PC-9 (cell line): Measurements from ENCODE around the gene IL1RL2. TPM values are rescaled to one million over a fixed set of nuclear protein-coding genes. Genes with fewer than 3 reads are reported as not detected.

Experiments
- BruUV-seq: library from RNA; stranded (reverse); fragments of 400-500 nt; replicated peaks from 2 replicates; lab custom pipeline; 2021; lab: Mats Ljungman, UMichigan
- CTCF ChIA-PET: fragments of 300-600 bp; sonication (Branson Sonifier 250); formaldehyde crosslinking; loops from one replicate; lab custom pipeline; 2022; ENCODE audit warnings: antibody characterized with exemption; lab: Charles Lee
- POLR2A ChIA-PET: fragments of 300-600 bp; sonication (Branson Sonifier 250); formaldehyde crosslinking; loops from one replicate; lab custom pipeline; 2022; ENCODE audit warnings: antibody characterized with exemption; ENCODE audit not compliant: unreplicated experiment; lab: Charles Lee
- DNase-seq, 2 experiments: peaks; one replicate each; pipeline versions ENCODE4 v3.0.0 to v3.0.0-alpha.2; 2015 to 2022; ENCODE audit warnings: mixed read lengths in 1 of 2
- H2AFZ ChIP-seq: fragments of 200-600 bp; sonication (generic); 2 replicates; pipeline ENCODE4 v1.8.1; 2017; ENCODE audit warnings: antibody characterized with exemption
- H3F3A ChIP-seq: fragments of 200-600 bp; sonication (generic); 2 replicates; pipeline ENCODE4 v1.8.1; 2017; ENCODE audit warnings: antibody characterized with exemption, mild to moderate bottlenecking, low read depth; ENCODE audit not compliant: insufficient read depth
- H3K27ac ChIP-seq: fragments of 200-600 bp; sonication (generic); 2 replicates; pipeline ENCODE4 v1.6.1; 2016; ENCODE audit warnings: mixed run types
- H3K27me3 ChIP-seq: fragments of 200-600 bp; sonication (generic); 2 replicates; pipeline ENCODE4 v1.6.1; 2016; ENCODE audit warnings: low read depth, mixed run types; ENCODE audit not compliant: insufficient read depth
- H3K36me3 ChIP-seq: fragments of 200-600 bp; sonication (generic); 2 replicates; pipeline ENCODE4 v1.6.1; 2016; ENCODE audit warnings: low read depth, mixed run types
- H3K4me1 ChIP-seq: fragments of 200-600 bp; sonication (generic); replicated peaks from 2 replicates; pipeline ENCODE4 v1.6.1; 2016; ENCODE audit warnings: mixed run types; ENCODE audit not compliant: insufficient read depth
- H3K4me2 ChIP-seq: fragments of 200-600 bp; sonication (generic); 2 replicates; pipeline ENCODE4 v1.6.1; 2017; ENCODE audit warnings: mixed run types
- H3K4me3 ChIP-seq: fragments of 200-600 bp; sonication (generic); 2 replicates; pipeline ENCODE4 v1.6.1; 2016; ENCODE audit warnings: mixed run types
- H3K79me2 ChIP-seq: fragments of 200-600 bp; sonication (generic); 2 replicates; pipeline ENCODE4 v1.6.1; 2017; ENCODE audit warnings: low read depth, mixed run types
- H3K9me2 ChIP-seq: fragments of 200-600 bp; sonication (generic); 2 replicates; pipeline ENCODE4 v1.8.1; 2017; ENCODE audit warnings: mild to moderate bottlenecking; ENCODE audit not compliant: insufficient read depth
- H3K9me3 ChIP-seq: fragments of 200-600 bp; sonication (generic); 2 replicates; pipeline ENCODE4 v1.8.1; 2016; ENCODE audit warnings: low read depth; ENCODE audit not compliant: insufficient read depth
- H4K20me1 ChIP-seq: fragments of 200-600 bp; sonication (generic); 2 replicates; pipeline ENCODE4 v1.8.1; 2017; ENCODE audit not compliant: insufficient read depth
- EZH2 ChIP-seq: fragments of 200-600 bp; sonication (generic); IDR thresholded peaks from 2 replicates; pipeline ENCODE4 v1.8.0; 2017; ENCODE audit warnings: antibody characterized with exemption, low read depth
- intact Hi-C: fragments of 100-400 bp; cut with micrococcal nuclease; formaldehyde crosslinking; loops from one replicate; pipeline ENCODE4 v1.10.0; 2022; ENCODE audit not compliant: unreplicated experiment
- total RNA-seq: library from RNA; stranded (reverse); gene quantifications from 2 replicates; pipeline ENCODE4 v1.2.3, GENCODE V29; 2021
- TF ChIP-seq, protein P1 (sequence below): fragments of 200-600 bp; sonication (generic); conservative IDR thresholded peaks from 2 replicates; pipeline ENCODE4 v1.6.1; 2017; ENCODE audit warnings: mixed run types, antibody characterized with exemption, mild to moderate bottlenecking, moderate library complexity

The IL1RL2 gene
- total RNA-seq, 1 experiment from 2014 or later = 1.9 TPM

DNA sequence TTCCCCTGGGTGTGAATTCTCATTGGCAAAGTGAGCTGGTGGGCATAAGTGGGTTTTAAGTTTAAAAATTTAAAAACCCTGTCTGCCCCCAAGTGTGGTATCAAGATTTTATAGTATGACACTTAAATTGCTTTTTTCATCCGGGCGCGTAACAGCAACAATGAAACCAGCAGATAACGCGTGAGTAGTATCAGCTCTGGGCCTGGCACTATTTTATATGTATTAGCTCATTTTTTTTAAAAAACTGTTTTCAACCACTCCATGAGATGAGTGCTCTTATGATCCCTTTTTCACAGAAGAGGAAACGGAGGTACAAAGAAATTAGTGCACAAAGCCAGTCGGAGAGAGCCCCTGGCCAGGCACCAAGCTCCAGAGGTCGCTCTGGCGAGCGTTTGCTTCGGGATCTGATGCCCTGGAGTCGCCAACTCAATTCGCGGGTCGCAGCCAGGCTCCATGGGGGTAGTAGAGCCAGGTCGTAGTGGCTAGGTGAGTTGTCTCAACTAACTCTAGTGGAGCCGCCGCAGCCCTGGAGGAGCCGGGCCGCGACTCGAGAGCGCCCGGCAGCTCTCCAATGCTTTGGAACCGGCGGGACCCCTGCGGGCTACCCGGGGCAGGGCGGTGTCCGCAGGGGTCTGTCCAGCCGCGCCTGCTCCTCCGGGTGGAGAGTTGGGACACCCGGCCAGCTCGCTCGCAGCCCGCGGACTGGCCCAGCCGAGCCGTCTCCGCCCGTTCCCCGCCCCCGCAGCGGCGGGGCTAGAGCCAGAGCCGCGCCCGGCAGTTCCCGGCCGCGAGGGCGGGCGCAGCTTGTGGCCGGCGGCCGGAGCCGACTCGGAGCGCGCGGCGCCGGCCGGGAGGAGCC is 44.6 kb upstream of the IL1RL2 start, which contains the start of gene IL1R1:
Gene IL1R1, plus strand, starts transcription at position 777 of the 859 bp plus-strand sequence. CDS start 14,979 bp downstream, outside the sequence.
- H3F3A ChIP-seq = no peaks in the 10 kb centered on the region; the same call in 1 of the 2 replicates
- intact Hi-C loops = no loop called here
- H3K36me3 ChIP-seq = no peaks in the 10 kb centered on the region
- peak; percentile 56 to 76 for DNase-seq
- H2AFZ ChIP-seq = peak within 1 kb of the TSS; percentile 100
- ChIA-PET POLR2A (no interaction called here), CTCF (interaction anchor here (0.9 kb wide), 1 partner anchor 59 kb away, joined by 6 read pairs; no protein-coding TSS in a partner anchor)
- peak within 1 kb of the TSS; percentile 98 for H3K4me2 ChIP-seq
- no peaks in the 10 kb centered on the region for H3K27me3 ChIP-seq
- no TSS peak for BruUV-seq
- no peaks in the 10 kb centered on the region for H3K79me2 ChIP-seq
- H3K9me2 ChIP-seq = no peaks in the 10 kb centered on the region
- peaks cover 6% of the 10 kb centered on the region; the same call in 1 of the 2 replicates for H3K4me1 ChIP-seq
- TF ChIP-seq, protein P1, sequence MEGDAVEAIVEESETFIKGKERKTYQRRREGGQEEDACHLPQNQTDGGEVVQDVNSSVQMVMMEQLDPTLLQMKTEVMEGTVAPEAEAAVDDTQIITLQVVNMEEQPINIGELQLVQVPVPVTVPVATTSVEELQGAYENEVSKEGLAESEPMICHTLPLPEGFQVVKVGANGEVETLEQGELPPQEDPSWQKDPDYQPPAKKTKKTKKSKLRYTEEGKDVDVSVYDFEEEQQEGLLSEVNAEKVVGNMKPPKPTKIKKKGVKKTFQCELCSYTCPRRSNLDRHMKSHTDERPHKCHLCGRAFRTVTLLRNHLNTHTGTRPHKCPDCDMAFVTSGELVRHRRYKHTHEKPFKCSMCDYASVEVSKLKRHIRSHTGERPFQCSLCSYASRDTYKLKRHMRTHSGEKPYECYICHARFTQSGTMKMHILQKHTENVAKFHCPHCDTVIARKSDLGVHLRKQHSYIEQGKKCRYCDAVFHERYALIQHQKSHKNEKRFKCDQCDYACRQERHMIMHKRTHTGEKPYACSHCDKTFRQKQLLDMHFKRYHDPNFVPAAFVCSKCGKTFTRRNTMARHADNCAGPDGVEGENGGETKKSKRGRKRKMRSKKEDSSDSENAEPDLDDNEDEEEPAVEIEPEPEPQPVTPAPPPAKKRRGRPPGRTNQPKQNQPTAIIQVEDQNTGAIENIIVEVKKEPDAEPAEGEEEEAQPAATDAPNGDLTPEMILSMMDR = no peak
- TF ChIP-seq EZH2 = no peak
- H4K20me1 ChIP-seq = no peaks in the 10 kb centered on the region
- no peak within 1 kb of the TSS for H3K27ac ChIP-seq
- peak within 1 kb of the TSS; percentile 82 for H3K4me3 ChIP-seq
- H3K9me3 ChIP-seq = peaks cover 34% of the 10 kb centered on the region

DNA sequence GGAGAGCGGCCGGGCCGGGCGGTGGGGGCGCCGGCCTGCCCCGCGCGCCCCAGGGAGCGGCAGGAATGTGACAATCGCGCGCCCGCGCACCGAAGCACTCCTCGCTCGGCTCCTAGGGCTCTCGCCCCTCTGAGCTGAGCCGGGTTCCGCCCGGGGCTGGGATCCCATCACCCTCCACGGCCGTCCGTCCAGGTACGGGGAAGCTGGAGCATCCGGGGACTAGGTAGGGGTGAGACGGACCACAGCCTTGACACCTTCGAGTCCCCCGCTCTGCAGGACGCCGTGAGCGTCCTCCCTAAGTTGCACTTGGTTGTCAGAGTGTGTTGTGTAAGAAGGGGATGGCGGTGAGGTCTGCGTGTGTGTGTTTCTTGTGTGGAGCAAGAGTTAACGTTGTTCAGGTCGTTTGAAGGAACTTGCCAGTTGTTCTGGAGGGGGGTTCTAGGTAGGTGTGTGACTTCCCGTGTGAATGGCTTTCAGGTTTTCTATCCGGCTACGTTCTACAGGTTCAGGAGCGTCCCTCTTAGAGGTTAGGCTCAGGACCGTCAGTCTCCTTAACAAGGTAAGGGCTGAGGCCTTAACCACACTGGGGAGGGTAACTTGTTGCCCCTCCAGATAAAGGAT is 43.9 kb upstream of the IL1RL2 start:
- Histone ChIP-seq H3K79me2 (no peaks in the 10 kb centered on the region), H3K4me2 (peak overlapping the region; percentile 98), H4K20me1 (no peaks in the 10 kb centered on the region), H3K36me3 (no peaks in the 10 kb centered on the region), H3K27me3 (no peaks in the 10 kb centered on the region), H3K4me3 (peak overlapping the region; percentile 82), H3K27ac (no peak overlapping the region), H3K9me2 (no peaks in the 10 kb centered on the region), H3K9me3 (peaks cover 34% of the 10 kb centered on the region), H3F3A (no peaks in the 10 kb centered on the region), H3K4me1 (peaks cover 6% of the 10 kb centered on the region; the same call in 1 of the 2 replicates), H2AFZ (peak overlapping the region; percentile 100)
- intact Hi-C loops = no loop called here
- DNase-seq = no peak
- ChIA-PET POLR2A (no interaction called here), CTCF (no interaction called here)
- no TSS peak for BruUV-seq
- TF ChIP-seq, protein P1 = no peak
- TF ChIP-seq EZH2 = no peak

DNA sequence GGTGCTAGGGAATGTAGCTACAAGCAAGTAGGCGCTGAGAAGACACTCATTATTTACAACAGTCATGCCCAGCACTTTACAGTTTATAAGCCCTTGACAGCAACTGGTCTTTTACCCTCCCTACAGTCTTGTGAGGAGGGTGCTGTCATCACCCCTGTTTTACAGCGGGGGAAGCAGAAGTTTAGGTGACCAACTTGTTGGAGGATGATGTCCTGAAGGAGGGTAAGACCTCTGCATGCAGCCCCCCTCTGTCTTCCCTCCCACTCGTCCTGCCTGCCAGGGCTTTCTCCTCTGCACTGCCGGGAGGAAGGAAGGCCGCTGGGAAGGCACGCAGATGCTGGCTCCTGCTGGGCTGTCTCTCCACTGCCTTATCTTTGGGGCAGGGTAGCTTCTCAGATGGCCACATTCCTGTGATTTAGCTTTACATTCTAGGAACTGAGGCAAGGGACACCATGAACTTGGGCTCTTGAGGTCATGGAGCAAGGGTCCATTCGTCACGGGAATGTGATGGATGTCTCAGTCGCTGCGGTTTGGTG is 43.3 kb upstream of the IL1RL2 start:
- TSS peak; percentile 60 for BruUV-seq
- Histone ChIP-seq H3K79me2 (no peaks in the 10 kb centered on the region), H3K4me1 (peaks cover 6% of the 10 kb centered on the region; the same call in 1 of the 2 replicates), H3K4me2 (peak overlapping the region; percentile 98), H3K27me3 (no peaks in the 10 kb centered on the region), H3K27ac (no peak overlapping the region), H3K4me3 (peak overlapping the region; percentile 82; the same call in 1 of the 2 replicates), H3F3A (no peaks in the 10 kb centered on the region), H3K36me3 (no peaks in the 10 kb centered on the region), H3K9me2 (no peaks in the 10 kb centered on the region), H4K20me1 (no peaks in the 10 kb centered on the region), H2AFZ (no peak overlapping the region), H3K9me3 (peaks cover 34% of the 10 kb centered on the region)
- CTCF ChIA-PET = no interaction called here
- POLR2A ChIA-PET = no interaction called here
- no peak for DNase-seq
- TF ChIP-seq, protein P1 = no peak
- no peak for TF ChIP-seq EZH2
- intact Hi-C loops = no loop called here
